ENCODE data around the gene GM2A. TPM values are rescaled to one million over a fixed set of nuclear protein-coding genes. Genes with fewer than 3 reads are reported as not detected.

Gene GM2A
- total and polyA plus RNA-seq, 2 of the 8 experiments (the other 6 are each of a cell fraction or from before 2014, with no cell fraction given), result 18.5 to 32.2 TPM

GRCh38 chr5:151278845-151279244 is 25.9 kb downstream of the GM2A start:
- no peak overlapping the region for H3K4me2 ChIP-seq (ENCODE audit: insufficient read depth in 1 of 2, low read depth in 2 of 2, low read length in 2 of 2)
- H3K4me3 ChIP-seq (ENCODE audit: extremely low read depth in 1 of 4, insufficient read depth in 2 of 4, low read depth in 3 of 4, low read length in 4 of 4), result no peak overlapping the region
- H2BK12ac ChIP-seq (ENCODE audit: low read depth, low read length), result no peak overlapping the region
- H3K79me2 ChIP-seq (ENCODE audit: control insufficient read depth in 1 of 2, insufficient read depth in 2 of 2, low read length in 2 of 2), result no peaks in the 10 kb centered on the region
- H2AK5ac ChIP-seq (ENCODE audit: low read depth, low read length), result no peak overlapping the region
- no peaks in the 10 kb centered on the region for H3K4me1 ChIP-seq (replicated peaks in 1 of 4; ENCODE audit: control insufficient read depth in 3 of 4, insufficient read depth in 4 of 4, low read length in 3 of 4)
- no peak overlapping the region for H3K18ac ChIP-seq (ENCODE audit: extremely low read depth, low read length)
- no peak overlapping the region for H4K8ac ChIP-seq (ENCODE audit: extremely low read depth, insufficient read depth, low read length)
- H3K56ac ChIP-seq (replicated peaks; ENCODE audit: insufficient read length, low read depth, low read length), result no peak overlapping the region
- POLR2A ChIA-PET (ENCODE audit: partially characterized antibody), result interaction anchor here (0.8 kb wide), 1 partner anchor 25 kb away, joined by 3 read pairs; no protein-coding TSS in a partner anchor
- no peaks in the 10 kb centered on the region for H3K36me3 ChIP-seq (ENCODE audit: control insufficient read depth in 2 of 4, insufficient read depth in 4 of 4, low read length in 3 of 4)
- no peak overlapping the region for H3K4ac ChIP-seq (replicated peaks; ENCODE audit: insufficient read length, low read depth, low read length)
- no peak overlapping the region for H2BK120ac ChIP-seq (replicated peaks; ENCODE audit: low read depth, low read length)
- H2BK20ac ChIP-seq (ENCODE audit: low read length), result no peak overlapping the region
- H2BK15ac ChIP-seq (ENCODE audit: low read length), result no peak overlapping the region
- WGBS, 2 experiments (ENCODE audit: extremely low coverage in 1 of 2, insufficient coverage in 1 of 2, insufficient read length in 1 of 2, insufficient replicate concordance in 2 of 2, low coverage in 1 of 2, low lambda C conversion rate in 2 of 2, missing lambda C conversion rate in 1 of 2), result 85% methylated on average over 5 of the region's 5 CpGs; no CpG with 5 or more reads in 1 of the 2 experiments
- H2AFZ ChIP-seq (ENCODE audit: low read length), result no peak overlapping the region
- H3K9me3 ChIP-seq (ENCODE audit: insufficient read depth in 2 of 2, low read depth in 1 of 2, low read length in 1 of 2), result no peaks in the 10 kb centered on the region
- H3K27ac ChIP-seq (ENCODE audit: low read depth, low read length), result no peak overlapping the region
- FAIRE-seq (no peak), DNase-seq (ENCODE audit: low read depth in 1 of 2, low spot score in 2 of 2) (no peak)
- no peak overlapping the region for H3K9ac ChIP-seq (replicated peaks in 1 of 4; ENCODE audit: extremely low read depth in 1 of 4, low read depth in 3 of 4, low read length in 3 of 4)
- CTCF ChIA-PET (ENCODE audit: partially characterized antibody), result interaction anchor here (0.7 to 3.2 kb wide), 6 partner anchors 9 to 153 kb away, joined by 3 to 12 read pairs (median 3); no protein-coding TSS in a partner anchor
- no peaks in the 10 kb centered on the region for H3K27me3 ChIP-seq (replicated peaks in 1 of 4; ENCODE audit: control insufficient read depth in 3 of 4, extremely low read depth in 1 of 4, insufficient read depth in 3 of 4, low read length in 3 of 4)
- no peak overlapping the region for H3K14ac ChIP-seq (ENCODE audit: insufficient read length)
- H3K23me2 ChIP-seq (ENCODE audit: low read depth, low read length), result no peaks in the 10 kb centered on the region
- H4K91ac ChIP-seq (replicated peaks; ENCODE audit: insufficient read length, low read length), result no peak overlapping the region
- H3K23ac ChIP-seq (ENCODE audit: insufficient read length), result no peak overlapping the region
- no peak overlapping the region for H2BK5ac ChIP-seq (ENCODE audit: low read depth, low read length)
- no peak overlapping the region for H4K5ac ChIP-seq (ENCODE audit: insufficient read length, low read depth, low read length)
- H4K20me1 ChIP-seq (replicated peaks in 1 of 2; ENCODE audit: control insufficient read depth in 1 of 2, insufficient read depth in 2 of 2, low read length in 2 of 2), result no peaks in the 10 kb centered on the region
- H3K79me1 ChIP-seq (ENCODE audit: low read depth, low read length), result no peaks in the 10 kb centered on the region
- no peak for TF ChIP-seq SRF (IDR thresholded peaks at IDR 0.05; ENCODE audit: low read depth, low read length)
- TF ChIP-seq PHF8 (conservative IDR thresholded peaks at IDR 0.05; ENCODE audit: low read depth, low read length), result no peak
- no peak for TF ChIP-seq YY1 (IDR thresholded peaks at IDR 0.05; ENCODE audit: low read depth, low read length)
- TF ChIP-seq RXRA (IDR thresholded peaks at IDR 0.05; ENCODE audit: insufficient read depth, low read depth, low read length), result no peak
- TF ChIP-seq RAD21 (IDR thresholded peaks at IDR 0.05 in 1 of 2, conservative IDR thresholded peaks at IDR 0.05 in 1 of 2; ENCODE audit: low read depth in 2 of 2, low read length in 2 of 2), result no peak
- TF ChIP-seq ZNF274 (IDR thresholded peaks at IDR 0.05; ENCODE audit: borderline replicate concordance, extremely low read depth, low read length), result no peak
